HT-29 (cell line): ENCODE results near the gene CAPZB. TPM values are rescaled to one million over a fixed set of nuclear protein-coding genes. Genes with fewer than 3 reads are reported as not detected.
A peak's percentile ranks its signal among the peaks of the same experiment; 100 is the strongest.

ENCODE experiments used
- DNase-seq: peaks from one replicate; pipeline ENCODE4 v3.0.0-alpha.2; 2015; ENCODE audit warnings: low spot score
- total RNA-seq: library from RNA; depleted of rRNA; stranded (reverse); fragments of >200 nt; shearing (Covaris generic); gene quantifications from 2 replicates; pipeline ENCODE4 v1.2.3, GENCODE V29; 2014

The CAPZB gene
- total RNA-seq, 1 experiment from 2014 or later = 87.3 TPM

DNA sequence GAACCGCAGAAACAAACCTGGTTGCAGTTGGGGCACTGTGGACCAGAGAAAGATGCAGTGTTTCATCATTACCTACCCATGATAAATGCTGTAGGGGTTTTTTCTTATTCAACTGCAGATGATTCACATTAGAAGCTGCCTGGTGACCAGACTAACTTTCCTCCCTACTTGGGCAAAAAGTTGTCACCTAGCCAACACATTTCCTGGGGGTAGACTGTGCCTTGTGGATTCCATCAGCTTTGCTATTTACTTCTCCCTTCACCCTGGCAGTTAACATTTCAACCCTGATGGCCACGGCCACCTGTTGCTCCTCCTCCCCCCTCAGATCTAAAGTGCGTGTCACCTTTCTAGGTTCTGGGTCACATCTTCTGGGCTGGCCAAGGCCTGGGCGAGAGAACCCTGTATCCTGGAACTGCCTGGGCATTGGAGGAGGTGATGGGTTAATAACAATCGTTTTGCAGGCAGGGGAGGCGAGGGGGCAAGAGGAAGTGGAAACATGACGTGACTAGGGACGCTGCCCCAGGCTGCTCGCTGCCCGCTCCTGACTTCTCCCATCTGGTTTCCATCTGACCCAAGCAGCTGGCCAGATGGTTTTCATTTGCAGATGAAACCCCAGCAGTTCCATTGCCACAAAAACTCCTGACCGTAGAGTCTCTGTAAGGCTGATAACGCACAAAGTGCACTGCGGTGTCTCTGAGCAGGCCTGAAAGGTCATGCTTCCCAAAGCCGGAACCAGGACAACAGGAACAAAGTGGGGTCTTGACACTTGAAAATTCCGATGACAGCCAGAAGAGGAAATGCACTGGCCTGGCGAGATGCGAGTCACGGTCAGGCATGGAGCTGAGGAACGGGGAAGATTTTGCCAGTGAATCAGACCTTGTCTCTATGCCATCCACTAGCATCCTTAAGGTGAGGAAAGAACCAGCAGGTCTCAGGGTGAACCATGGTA lies 36.6 kb downstream of the CAPZB start:
- no peak for DNase-seq

DNA sequence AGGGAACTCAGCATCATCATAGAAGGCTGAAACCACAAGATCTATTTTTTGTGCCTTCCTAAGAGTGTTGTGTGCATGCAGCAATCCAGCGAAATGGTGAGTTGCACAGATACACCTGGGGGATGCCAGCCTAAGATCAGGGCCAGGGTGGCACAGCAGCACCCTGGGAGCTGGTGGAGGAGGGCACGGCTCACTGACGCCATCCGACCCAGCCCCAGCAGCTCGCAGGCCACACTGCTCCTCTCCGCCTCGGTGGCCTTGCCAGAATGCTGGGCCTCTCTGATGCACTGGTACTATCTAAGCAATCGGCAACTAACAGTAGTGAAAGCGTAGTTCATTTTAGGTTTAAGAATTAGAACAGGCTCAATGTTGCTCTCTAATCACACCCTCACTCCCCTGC lies 37.8 kb downstream of the CAPZB start:
- DNase-seq = no peak

DNA sequence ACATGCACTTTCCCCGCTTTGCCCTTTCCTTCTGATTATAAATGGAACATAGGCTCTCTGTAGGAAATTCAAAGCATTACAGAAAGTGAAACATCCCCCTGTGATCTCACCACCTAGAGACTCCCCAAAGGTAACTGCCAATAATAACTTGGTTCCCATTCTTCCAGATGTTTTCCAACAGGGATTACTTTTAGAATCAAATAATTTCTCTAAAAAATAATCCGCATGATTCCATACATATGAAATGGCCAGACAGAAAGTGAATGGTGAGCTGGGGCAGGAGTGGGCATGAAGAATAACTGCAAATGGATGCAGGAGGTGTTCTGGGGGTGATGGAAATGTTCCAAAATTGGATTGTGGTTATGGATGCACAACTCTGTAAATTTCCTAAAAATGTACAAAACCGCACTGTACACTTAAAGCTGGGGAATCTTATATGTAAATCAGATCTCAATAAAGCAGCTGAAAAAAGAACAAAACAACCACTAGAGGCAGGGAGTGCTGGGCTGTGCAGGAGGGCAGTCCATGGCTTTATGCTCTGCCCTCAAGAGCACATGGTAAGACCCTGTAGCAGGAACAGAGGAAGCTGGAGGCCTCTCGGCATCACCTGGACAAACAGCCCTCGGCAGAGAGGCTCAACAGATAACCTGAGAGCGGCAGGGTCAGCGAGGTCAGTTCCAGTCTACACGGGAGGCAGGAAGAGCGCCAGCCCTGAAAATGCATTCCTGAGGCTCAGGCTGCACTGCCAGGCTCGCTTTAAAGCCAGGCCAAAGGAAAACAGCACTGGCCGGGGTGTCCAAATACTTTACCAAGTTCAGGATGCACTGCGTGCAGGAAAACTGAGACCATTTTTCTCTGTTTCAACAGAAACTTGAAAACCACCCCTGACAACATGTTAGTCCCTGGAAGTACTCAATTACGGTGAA lies 39.7 kb downstream of the CAPZB start:
- DNase-seq = peak; percentile 44

DNA sequence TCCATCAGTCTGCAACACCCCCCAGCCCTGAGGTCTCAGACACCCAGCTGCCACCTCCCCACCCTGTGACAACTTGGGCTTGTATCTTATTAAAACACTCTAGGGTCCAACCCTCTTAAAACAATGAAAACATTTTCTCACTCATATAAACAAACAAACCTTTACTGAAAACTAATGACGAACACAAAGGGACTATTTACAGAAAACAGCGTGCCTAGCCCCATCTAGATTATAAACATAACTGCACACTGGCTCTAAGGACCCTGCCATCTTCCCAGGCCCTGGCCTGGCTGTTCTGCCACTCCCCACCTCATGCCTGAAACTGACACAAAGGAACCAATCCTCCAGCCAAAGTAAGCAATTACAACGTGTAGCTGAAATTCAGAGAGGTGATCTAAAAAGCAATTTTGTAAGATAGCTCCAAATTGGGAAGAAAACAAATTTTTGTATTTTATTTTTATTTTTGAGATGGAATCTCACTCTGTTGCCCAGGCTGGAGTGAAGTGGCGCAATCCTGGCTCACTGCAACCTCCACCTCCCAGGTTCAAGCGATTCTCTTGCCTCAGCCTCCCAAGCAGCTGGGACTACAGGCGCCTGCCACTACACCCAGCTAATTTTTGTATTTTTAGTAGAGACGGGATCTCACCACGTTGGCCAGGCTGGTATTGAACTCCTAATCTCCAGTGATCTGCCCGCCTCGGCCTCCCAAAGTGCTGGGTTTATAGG lies 40.9 kb downstream of the CAPZB start:
- DNase-seq = no peak

DNA sequence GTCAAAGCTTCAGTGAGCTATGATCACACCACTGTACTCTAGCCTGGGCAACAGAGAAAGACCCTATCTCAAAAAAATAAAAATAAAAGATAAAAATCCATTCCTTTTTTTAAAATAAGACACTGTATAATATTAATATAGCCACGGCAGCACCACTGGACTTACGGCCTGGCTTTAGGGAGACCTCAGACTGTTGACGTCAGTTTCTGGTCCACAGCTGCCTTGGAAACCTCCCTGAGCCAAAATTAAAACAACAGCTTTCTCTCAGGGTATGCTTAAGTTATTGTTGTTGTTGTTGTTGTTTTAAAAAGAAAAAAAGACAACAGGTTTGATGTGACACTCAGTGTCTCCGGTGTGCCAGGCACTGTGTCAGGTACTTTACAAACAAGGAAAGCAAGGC lies 42.0 kb downstream of the CAPZB start:
- DNase-seq = no peak

DNA sequence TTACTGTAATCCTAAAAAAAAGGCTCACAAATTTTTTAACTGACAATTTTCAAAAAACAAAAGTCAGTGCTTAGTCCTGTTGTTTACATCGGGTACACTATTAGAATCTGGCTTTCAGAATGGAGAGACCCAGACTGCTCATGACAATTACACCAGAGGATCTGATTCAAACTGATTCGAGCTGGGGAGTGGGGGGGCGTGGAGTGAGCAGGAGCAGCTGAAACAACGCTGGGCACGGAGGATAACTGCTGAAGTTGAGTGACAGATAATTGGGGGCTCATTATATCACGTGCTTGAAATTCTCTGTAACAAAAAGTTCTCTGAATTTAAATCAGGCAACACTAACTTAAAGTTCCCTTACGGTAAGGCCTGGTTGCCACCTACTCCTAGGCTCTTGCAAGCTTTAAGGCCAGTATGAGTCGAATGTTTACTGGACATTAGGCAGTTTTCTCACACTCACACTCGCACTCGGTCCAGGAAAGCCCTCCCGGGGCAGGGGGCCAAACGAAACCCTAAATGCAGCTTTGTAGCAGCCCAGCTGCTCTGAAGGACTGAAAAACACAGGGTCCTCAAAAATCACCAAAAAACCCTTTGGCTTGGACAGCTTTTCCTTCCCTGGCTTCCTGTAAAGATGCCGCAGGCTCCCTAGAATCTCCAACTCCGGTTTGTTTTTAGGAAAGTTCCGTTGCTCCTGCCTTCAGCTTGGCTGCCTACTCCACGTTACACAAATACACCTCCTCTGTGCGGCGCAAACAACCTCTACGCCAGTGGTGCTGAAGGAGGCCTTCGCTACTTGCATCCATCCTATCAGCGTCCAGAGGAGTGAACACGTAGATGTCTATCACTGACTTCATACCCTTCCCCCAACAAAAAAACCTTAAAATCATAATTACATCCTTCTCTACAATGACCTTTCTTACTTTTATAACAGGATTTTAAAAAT lies 42.9 kb downstream of the CAPZB start:
- DNase-seq = no peak

DNA sequence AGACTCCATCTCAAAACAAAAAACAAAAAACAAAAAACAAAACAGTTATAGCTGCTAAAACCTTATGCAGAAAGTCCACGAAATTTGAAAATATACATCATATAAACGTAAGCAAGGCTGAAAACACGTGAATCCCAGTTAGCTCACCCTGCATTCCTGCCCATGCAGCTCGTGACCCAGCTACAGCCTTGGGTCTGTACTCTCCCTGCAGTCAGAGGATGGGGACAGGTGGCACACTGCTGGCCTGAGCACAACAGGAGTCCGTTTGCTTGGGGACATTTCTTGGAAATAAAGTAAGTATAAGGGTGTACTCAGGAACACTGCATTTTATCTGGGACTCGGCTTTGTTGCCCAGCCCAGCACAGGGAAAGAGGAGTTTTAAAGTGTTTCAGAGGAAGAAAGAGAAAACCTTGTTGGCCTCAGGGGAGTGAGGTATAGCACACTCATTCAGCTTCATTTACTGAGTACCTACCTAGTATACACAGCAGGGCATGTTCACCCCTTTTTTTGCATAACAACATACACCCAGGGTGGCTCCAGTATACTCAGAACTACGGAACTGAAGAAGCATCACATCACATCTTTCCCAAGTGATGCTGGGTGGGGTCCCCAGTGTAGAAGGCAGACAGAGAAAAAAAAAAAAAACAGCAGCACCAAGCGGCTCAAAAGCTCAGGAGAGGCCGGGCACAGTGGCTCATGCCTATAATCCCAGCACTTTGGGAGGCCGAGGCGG lies 44.1 kb downstream of the CAPZB start:
- DNase-seq = no peak

DNA sequence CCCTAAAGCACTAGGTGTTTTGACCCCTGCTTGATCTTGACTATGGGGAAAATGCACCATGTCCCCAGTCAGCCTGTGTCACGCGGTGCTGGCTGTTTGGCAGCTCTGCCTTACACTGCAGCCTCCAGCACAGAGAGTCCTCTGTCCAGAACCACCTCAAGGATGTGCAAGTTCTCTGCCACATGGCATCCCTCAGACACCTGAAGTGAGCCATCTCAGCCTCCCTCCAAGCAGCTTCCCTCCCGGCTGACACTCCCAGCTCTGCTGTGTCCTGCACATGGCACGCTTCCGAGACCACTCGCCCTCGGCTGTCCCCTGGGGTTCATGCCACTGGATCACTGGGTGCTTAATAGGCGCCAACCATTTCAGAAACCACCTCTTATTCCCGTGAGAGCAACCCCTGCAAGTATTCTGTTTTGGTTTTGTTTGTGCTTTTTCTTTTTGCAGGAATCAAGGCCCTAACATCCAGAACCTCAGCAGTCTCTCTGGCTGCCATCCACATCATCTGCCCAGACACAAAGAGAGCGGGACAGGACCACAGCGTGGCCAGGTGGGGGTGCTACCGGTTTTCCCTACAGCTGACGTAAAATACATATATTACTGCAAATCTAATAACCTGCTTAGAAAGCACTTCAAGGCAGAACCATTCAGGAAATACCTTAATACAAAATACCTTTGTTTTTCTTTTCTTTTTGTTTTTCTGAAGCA lies 45.7 kb downstream of the CAPZB start:
- DNase-seq = no peak

DNA sequence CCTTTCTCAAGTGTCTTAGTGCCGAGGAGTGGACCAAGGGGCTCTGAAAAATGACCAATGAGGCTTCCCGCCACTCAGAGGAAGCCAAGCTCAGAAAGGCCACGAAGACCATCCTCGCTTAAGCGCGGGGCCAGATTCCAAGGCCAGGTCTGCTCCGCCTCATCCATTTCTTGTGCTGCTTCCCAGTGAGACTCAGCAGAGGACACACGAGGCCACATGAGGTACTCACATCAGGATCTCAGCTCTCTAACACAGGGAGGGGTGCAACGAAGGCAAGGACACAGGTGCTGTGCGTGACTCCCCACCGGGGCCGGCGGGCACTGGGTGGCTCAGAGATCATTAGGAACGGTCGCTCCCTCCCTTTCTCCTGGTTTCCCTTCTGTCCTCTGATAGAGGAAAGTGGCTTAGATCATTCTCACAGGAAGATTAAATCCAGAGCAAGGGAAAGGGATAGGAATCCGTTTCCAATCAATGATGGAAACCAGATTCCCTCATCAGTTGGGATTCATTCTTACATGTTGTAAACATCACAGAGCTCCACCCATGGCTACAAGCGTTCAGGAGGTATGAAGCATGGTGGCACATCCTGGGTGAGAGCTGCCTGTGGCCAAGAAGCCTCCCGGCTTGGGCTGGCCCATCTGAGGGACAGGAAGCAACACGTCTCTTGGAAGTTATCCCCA lies 46.7 kb downstream of the CAPZB start:
- no peak for DNase-seq

DNA sequence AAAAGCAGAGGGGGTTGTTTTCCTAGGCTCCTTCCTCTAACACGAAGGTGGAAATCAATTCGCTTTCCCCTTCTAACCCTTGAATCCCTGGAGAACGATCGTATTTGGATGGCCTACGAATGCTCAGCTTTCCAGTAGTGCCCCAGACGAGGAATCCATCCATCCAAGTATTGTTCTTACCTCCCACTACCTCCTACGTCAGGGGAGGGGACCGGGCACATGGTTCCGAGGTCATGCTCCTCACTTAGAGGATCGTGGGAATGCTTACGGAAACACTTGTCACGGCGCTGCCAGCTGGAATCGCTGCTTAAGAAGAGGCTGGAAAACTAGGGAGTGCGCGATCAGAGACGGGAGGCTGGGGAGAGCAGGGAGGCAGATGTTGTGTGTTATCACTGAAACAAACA lies 47.4 kb downstream of the CAPZB start:
- DNase-seq = no peak

DNA sequence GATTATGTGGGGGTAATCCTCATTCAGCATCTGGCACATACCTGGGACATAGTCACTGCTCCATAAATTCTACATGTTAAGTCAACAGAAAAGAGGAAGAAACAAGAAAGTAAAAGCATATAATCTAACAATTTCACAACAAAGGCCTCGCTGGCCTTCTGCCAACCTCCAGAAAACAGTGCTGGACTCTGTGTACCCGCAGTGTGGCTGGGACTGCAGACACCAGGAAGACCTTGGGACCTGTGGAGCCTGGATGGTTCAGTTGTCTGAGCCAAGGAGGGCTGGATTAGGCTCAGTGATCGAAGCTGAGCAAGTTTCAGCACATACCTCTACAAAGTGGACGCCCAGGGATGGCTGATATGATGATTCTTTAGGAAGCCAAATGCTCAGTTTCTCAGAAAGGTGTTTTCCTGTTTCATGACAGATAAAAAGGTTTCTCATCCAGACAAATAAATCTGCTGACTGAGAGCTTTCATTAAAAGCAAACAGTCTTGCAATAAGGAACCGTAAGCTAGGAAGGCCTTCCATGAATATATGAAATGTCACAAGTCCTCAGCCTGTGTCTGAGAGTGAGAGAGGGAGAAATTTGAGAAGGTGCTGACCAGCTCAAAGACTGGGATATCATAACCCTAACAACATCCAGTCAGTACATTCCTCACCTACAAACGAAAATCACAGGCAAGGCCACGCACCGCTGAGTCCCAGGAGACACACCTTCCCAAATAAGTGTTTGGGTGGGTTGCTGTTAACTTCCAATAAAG lies 48.4 kb downstream of the CAPZB start:
- no peak for DNase-seq

DNA sequence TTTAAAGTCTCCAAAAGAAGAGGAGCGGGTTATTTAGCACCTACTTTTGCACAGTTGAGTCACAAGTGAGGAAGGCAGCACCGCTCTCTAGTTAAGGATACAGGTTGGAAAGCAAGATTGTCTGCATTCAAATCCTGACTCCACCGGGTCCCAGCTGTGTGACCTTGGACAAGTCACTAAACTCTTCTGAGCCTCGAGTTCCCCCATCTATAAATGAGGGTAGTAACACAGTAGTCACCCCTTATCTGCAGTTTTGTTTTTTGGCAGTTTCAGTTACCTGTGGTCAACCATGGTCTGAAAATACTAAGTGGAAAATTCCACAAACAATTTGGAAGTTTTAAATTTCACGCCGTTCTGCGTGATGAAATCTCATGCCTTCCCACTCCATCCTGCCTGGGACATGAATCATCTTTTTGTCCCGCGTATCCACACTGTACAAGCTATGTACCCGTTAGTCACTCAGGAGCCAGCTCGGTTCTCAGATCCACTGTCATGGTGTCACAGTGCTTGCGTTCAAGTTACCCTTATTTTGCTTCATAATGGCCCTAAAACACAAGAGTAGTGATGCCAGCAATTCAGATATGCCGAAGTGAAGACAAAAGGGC lies 49.4 kb downstream of the CAPZB start:
- DNase-seq = no peak

DNA sequence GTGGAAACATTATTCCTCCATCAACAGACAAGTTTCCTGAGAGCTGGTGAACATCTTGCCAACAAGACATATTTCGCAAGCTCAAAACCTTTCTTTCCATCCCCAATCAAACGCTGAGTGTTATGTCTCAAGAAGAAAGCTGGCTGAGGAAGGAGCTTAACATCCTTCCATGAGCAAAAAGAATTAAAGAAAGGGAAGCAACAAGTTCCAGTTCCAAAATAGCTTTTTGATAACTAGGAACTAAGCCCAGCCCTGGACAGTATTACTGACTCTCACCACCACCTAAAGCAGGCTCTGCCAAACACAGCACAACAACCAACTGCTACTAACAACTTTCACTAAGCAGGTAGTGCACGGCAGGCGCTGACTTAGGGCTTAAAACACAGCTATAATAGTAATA lies 50.2 kb downstream of the CAPZB start:
- DNase-seq = no peak

DNA sequence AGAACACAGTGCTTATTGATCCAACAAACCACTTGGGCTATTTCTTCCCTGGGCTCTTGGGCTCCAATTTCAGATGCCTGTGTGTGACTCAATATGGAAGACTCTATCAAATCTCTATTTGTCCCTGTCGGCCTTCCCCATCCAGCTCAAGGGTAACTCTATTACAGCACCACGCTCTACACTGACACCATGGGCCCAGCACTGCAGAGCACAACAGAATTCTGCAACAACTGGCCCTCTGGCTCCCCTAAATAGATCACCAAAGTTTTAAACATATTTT lies 51.7 kb downstream of the CAPZB start:
- DNase-seq = no peak

DNA sequence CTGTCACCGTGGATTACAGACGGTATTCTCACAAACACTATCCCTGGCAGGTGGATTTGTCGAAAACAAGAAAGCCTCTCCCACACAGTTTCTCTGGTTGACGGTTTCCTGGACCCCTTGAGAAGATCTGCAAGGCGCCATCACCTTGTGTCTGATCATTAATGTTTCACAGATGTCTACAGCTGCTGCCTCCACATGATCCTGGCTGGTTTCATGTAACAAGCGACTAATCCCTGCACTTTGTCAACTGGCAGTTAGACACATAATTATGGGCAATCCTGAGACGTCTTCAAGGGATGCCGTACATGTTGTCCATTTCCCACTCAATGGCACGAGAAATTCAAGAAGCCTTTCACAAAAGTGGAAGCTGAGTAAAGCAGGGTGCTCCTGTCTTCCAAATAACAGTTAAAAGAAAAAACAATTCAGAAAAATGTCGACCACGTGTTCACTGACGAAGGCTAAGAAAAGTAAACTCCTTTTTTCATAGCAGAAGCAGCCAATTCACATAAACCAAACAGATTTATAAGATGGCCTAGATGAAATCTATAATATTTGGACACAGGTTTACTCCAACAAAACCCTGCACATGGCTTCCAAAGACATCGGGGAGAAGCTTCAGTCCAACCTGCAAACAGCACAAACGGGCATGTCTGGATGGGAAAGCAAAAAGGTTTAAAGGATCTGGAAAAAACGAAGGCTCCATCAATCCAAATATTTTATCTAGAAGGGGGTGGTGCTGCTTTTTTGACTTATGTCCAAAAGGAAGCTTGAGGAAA lies 52.2 kb downstream of the CAPZB start:
- DNase-seq = no peak

DNA sequence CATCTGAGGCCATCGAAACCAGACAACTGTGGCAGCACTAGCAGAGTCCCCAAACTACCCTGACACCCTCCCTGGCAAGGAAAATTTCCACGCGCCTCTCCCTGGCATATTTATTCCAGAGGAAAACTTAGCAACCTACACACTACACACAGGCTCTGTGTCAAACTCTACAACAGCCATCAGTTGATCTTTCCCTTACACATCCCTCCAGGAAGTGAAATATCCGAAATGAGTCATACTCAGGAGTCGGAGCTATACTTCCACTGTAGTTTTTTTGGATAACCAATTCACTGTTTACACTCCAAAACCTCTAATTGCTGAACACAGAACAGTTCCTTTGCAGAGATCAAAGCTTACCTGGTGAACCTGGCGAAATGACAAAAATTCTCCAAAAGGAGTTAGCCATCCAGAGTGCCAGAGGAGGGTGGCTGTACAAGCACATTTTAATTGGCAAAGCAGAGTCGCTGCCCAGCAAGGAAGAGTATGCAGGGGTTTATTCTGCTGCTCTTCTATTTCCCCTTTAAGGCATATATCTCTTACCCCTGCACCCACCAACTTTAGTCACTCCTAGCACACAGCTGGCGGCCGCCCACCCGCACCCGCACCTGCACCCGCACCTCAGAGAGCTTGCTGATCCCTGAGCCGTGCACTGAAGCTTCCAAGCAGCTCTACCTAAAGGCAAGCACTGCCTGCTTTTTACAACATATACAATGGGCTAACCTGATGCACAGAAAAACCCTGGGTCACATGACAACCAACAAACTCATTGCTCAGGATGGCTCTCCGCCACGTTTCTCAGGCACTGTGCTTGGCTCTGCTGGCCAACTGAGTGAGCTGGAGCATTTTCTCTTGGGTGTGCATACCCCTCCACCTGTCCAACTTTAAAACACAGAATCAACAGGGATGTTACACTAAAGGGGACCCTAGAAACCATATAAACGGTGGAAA lies 54.9 kb downstream of the CAPZB start:
- peak; percentile 55 for DNase-seq
